H1 (cell line): ENCODE results near the gene LCAT. TPM values are rescaled to one million over a fixed set of nuclear protein-coding genes. Genes with fewer than 3 reads are reported as not detected.

ENCODE experiments used
- CTCF ChIA-PET: fragments of 300-600 bp; sonication (Branson Sonifier 250); formaldehyde crosslinking; loops from one replicate; lab custom pipeline; 2021; ENCODE audit not compliant: partially characterized antibody; lab: Charles Lee
- POLR2A ChIA-PET: fragments of 300-600 bp; sonication (Branson Sonifier 250); formaldehyde crosslinking; loops from one replicate; lab custom pipeline; 2021; ENCODE audit warnings: inconsistent platforms; ENCODE audit not compliant: partially characterized antibody; lab: Charles Lee
- DNase-seq, 2 experiments: peaks; one replicate each; pipeline versions ENCODE4 v3.0.0 to v3.0.0-alpha.2; 2010 to 2022; ENCODE audit warnings: low spot score in 2 of 2, low read depth in 1 of 2, mixed read lengths in 1 of 2
- FAIRE-seq: peaks from 2 replicates; lab custom pipeline; 2011; peaks lifted over from hg19 to GRCh38; lab: Jason Lieb, UNC
- H2AFZ ChIP-seq: 2 replicates; pipeline ENCODE4 v1.8.1; 2012; ENCODE audit warnings: low read length, inconsistent platforms
- H2AK5ac ChIP-seq: 2 replicates; pipeline ENCODE4 v1.6.1; 2013; ENCODE audit warnings: low read depth, low read length
- H2BK120ac ChIP-seq: replicated peaks from 2 replicates; pipeline ENCODE3; 2013; ENCODE audit warnings: low read depth, low read length, inconsistent platforms
- H2BK12ac ChIP-seq: 2 replicates; pipeline ENCODE4 v1.6.1; 2013; ENCODE audit warnings: low read depth, low read length
- H2BK15ac ChIP-seq: 2 replicates; pipeline ENCODE4 v1.6.1; 2013; ENCODE audit warnings: low read length
- H2BK20ac ChIP-seq: 2 replicates; pipeline ENCODE4 v1.6.1; 2013; ENCODE audit warnings: low read length
- H2BK5ac ChIP-seq: 2 replicates; pipeline ENCODE4 v1.6.1; 2013; ENCODE audit warnings: low read depth, low read length
- H3K14ac ChIP-seq: 2 replicates; pipeline ENCODE4 v1.6.1; 2013; ENCODE audit warnings: inconsistent platforms; ENCODE audit not compliant: insufficient read length
- H3K18ac ChIP-seq: 2 replicates; pipeline ENCODE4 v1.6.1; 2013; ENCODE audit warnings: low read length; ENCODE audit errors: extremely low read depth
- H3K23ac ChIP-seq: 2 replicates; pipeline ENCODE4 v1.6.1; 2013; ENCODE audit warnings: inconsistent platforms; ENCODE audit not compliant: insufficient read length
- H3K23me2 ChIP-seq: 2 replicates; pipeline ENCODE4 v1.6.1; 2013; ENCODE audit warnings: low read depth, low read length
- H3K27ac ChIP-seq: 2 replicates; pipeline ENCODE4 v1.6.1; 2011; ENCODE audit warnings: low read depth, low read length, inconsistent platforms
- H3K27me3 ChIP-seq, 4 experiments: replicated peaks in 1 of 4; 1 replicate in 1 of 4; 2 replicates in 3 of 4; pipeline versions ENCODE4 v1.6.1 to v1.8.1; 2011 to 2013; ENCODE audit warnings: low read length in 3 of 4, mild to moderate bottlenecking in 3 of 4, inconsistent platforms in 2 of 4, mixed read lengths in 2 of 4, moderate library complexity in 1 of 4; ENCODE audit not compliant: control insufficient read depth in 3 of 4, insufficient read depth in 3 of 4; ENCODE audit errors: extremely low read depth in 1 of 4
- H3K36me3 ChIP-seq, 4 experiments: 2 replicates each; pipeline versions ENCODE4 v1.6.1 to v1.8.1; 2011 to 2013; ENCODE audit warnings: mild to moderate bottlenecking in 4 of 4, low read length in 3 of 4, moderate library complexity in 2 of 4, control low read depth in 1 of 4, inconsistent platforms in 1 of 4; ENCODE audit not compliant: insufficient read depth in 4 of 4, control insufficient read depth in 2 of 4
- H3K4ac ChIP-seq: replicated peaks from 2 replicates; pipeline ENCODE3; 2013; ENCODE audit warnings: low read length, low read depth, mixed read lengths, inconsistent platforms; ENCODE audit not compliant: insufficient read length
- H3K4me1 ChIP-seq, 4 experiments: replicated peaks in 1 of 4; 1 replicate in 1 of 4; 2 replicates in 3 of 4; pipeline versions ENCODE4 v1.6.1 to v1.8.1; 2011 to 2013; ENCODE audit warnings: low read length in 3 of 4, inconsistent platforms in 2 of 4, mixed read lengths in 1 of 4; ENCODE audit not compliant: insufficient read depth in 4 of 4, control insufficient read depth in 3 of 4
- H3K4me2 ChIP-seq, 2 experiments: 2 replicates each; pipeline versions ENCODE4 v1.6.1 to v1.8.1; 2011 to 2013; ENCODE audit warnings: low read depth in 2 of 2, low read length in 2 of 2, control low read depth in 1 of 2, inconsistent platforms in 1 of 2, mild to moderate bottlenecking in 1 of 2; ENCODE audit not compliant: insufficient read depth in 1 of 2
- H3K4me3 ChIP-seq, 4 experiments: fragments of 200-600, 300-600 bp in 1 of 4; sonication (generic), shearing (Covaris generic), sonication (Bioruptor Twin) in 1 of 4; 2 replicates each; pipeline versions ENCODE4 v1.5.1 to v1.8.1; 2011 to 2016; ENCODE audit warnings: low read length in 4 of 4, low read depth in 3 of 4, control low read depth in 2 of 4, inconsistent platforms in 2 of 4, mild to moderate bottlenecking in 2 of 4, mixed read lengths in 1 of 4, moderate library complexity in 1 of 4; ENCODE audit not compliant: insufficient read depth in 2 of 4; ENCODE audit errors: extremely low read depth in 1 of 4
- H3K56ac ChIP-seq: replicated peaks from 2 replicates; pipeline ENCODE3; 2013; ENCODE audit warnings: low read depth, mild to moderate bottlenecking, mixed read lengths, low read length, inconsistent platforms; ENCODE audit not compliant: insufficient read length
- H3K79me1 ChIP-seq: 2 replicates; pipeline ENCODE4 v1.6.1; 2013; ENCODE audit warnings: low read depth, low read length, control low read depth
- H3K79me2 ChIP-seq, 2 experiments: 2 replicates each; pipeline versions ENCODE4 v1.6.1 to v1.8.1; 2012 to 2013; ENCODE audit warnings: low read length in 2 of 2, mild to moderate bottlenecking in 2 of 2, inconsistent platforms in 1 of 2; ENCODE audit not compliant: insufficient read depth in 2 of 2, control insufficient read depth in 1 of 2
- H3K9ac ChIP-seq, 4 experiments: replicated peaks in 1 of 4; 1 replicate in 1 of 4; 2 replicates in 3 of 4; pipeline versions ENCODE4 v1.6.1 to v1.8.1; 2011 to 2013; ENCODE audit warnings: low read depth in 3 of 4, low read length in 3 of 4, control low read depth in 2 of 4, mild to moderate bottlenecking in 2 of 4, moderate library complexity in 2 of 4, inconsistent platforms in 1 of 4; ENCODE audit errors: extremely low read depth in 1 of 4
- H3K9me3 ChIP-seq, 2 experiments: 2 replicates each; pipeline versions ENCODE4 v1.6.1 to v1.8.1; 2012 to 2013; ENCODE audit warnings: mild to moderate bottlenecking in 2 of 2, moderate library complexity in 2 of 2, control low read depth in 1 of 2, inconsistent platforms in 1 of 2, low read depth in 1 of 2, low read length in 1 of 2, mixed read lengths in 1 of 2; ENCODE audit not compliant: insufficient read depth in 2 of 2
- H4K20me1 ChIP-seq, 2 experiments: replicated peaks in 1 of 2; 2 replicates each; pipeline versions ENCODE3 to v1.8.1; 2011 to 2013; ENCODE audit warnings: inconsistent platforms in 2 of 2, low read length in 2 of 2, mild to moderate bottlenecking in 1 of 2; ENCODE audit not compliant: insufficient read depth in 2 of 2, control insufficient read depth in 1 of 2
- H4K5ac ChIP-seq: 2 replicates; pipeline ENCODE4 v1.6.1; 2013; ENCODE audit warnings: low read length, low read depth, mixed read lengths, inconsistent platforms; ENCODE audit not compliant: insufficient read length
- H4K8ac ChIP-seq: 2 replicates; pipeline ENCODE4 v1.8.0; 2013; ENCODE audit warnings: mild to moderate bottlenecking, moderate library complexity, low read length, inconsistent platforms; ENCODE audit not compliant: insufficient read depth; ENCODE audit errors: extremely low read depth
- H4K91ac ChIP-seq: replicated peaks from 2 replicates; pipeline ENCODE3; 2013; ENCODE audit warnings: low read length, mixed read lengths, inconsistent platforms; ENCODE audit not compliant: insufficient read length
- BACH1 ChIP-seq: IDR thresholded peaks from 2 replicates; pipeline ENCODE4 v1.6.1; 2012; ENCODE audit warnings: low read length, improper control_type of control experiment
- RAD21 ChIP-seq, 2 experiments: IDR thresholded peaks in 1 of 2; conservative IDR thresholded peaks in 1 of 2; 2 replicates each; pipeline ENCODE4 v1.6.1; 2011; ENCODE audit warnings: low read depth in 2 of 2, low read length in 2 of 2, improper control_type of control experiment in 1 of 2, inconsistent platforms in 1 of 2, mild to moderate bottlenecking in 1 of 2, moderate library complexity in 1 of 2
- WGBS, 2 experiments: shearing (Covaris generic) in 1 of 2; methylation state at CpG; one replicate each; pipeline versions ENCODE4 v1.1.6 to v1.1.7; 2013 to 2015; ENCODE audit warnings: low lambda C conversion rate in 2 of 2, mixed read lengths in 2 of 2, inconsistent platforms in 1 of 2, low coverage in 1 of 2, missing lambda C conversion rate in 1 of 2; ENCODE audit not compliant: insufficient replicate concordance in 2 of 2, insufficient coverage in 1 of 2, insufficient read length in 1 of 2; ENCODE audit errors: extremely low coverage in 1 of 2, missing lambda C conversion rate in 1 of 2; 5-methylcytosine and 5-hydroxymethylcytosine counted together
- polyA plus RNA-seq, 7 experiments: library from polyadenylated mRNA; depleted of rRNA in 3 of 7; stranded (reverse) in 5 of 7; unstranded in 2 of 7; fragments of >200 nt in 5 of 7; fragments of 200-250 nt in 2 of 7; gene quantifications; 1 replicate in 5 of 7; 2 replicates in 1 of 7; 4 replicates in 1 of 7; pipeline versions ENCODE4 v1.2.1 to v1.2.3, GENCODE V29; 2011 to 2013; ENCODE audit warnings: missing spikeins in 2 of 7, mixed read lengths in 2 of 7
- total RNA-seq: library from RNA; stranded (reverse); fragmentation: NEBNext Ultra II Directional; extraction: Animal tissue kit (Norgen Biotek cat#: 25700); gene quantifications from 2 replicates; pipeline ENCODE4 v1.2.1, GENCODE V29; 2021

Gene LCAT
- total and polyA plus RNA-seq, 2 of the 8 experiments (the other 6 are each of a cell fraction or from before 2014, with no cell fraction given) = 9.4 to 19.6 TPM

- Histone ChIP-seq H2BK12ac (no peak overlapping the region), H3K14ac (no peak overlapping the region), H4K5ac (no peak overlapping the region), H3K9me3 (no peaks in the 10 kb centered on the region; a peak in 1 of 4 replicates), H3K4me3 (no peak overlapping the region), H3K79me2 (no peaks in the 10 kb centered on the region), H3K4ac (no peak overlapping the region), H3K23me2 (no peaks in the 10 kb centered on the region), H2BK5ac (no peak overlapping the region), H3K9ac (no peak overlapping the region), H2BK20ac (no peak overlapping the region), H3K27me3 (peaks cover 0 to under 1% (median 0%) of the 10 kb centered on the region in 4 experiments; a peak in 3 of 7 replicates), H2AFZ (no peak overlapping the region), H3K27ac (no peak overlapping the region), H4K8ac (no peak overlapping the region), H2AK5ac (no peak overlapping the region), H3K23ac (no peak overlapping the region), H3K79me1 (no peaks in the 10 kb centered on the region; the same call in 1 of the 2 replicates), H3K36me3 (no peaks in the 10 kb centered on the region), H4K20me1 (no peaks in the 10 kb centered on the region), H2BK120ac (no peak overlapping the region), H3K4me1 (no peaks in the 10 kb centered on the region), H3K4me2 (no peak overlapping the region), H2BK15ac (no peak overlapping the region), H3K56ac (no peak overlapping the region), H4K91ac (no peak overlapping the region), H3K18ac (no peak overlapping the region)
- WGBS, 2 experiments = 85% methylated on average over 5 of the region's 5 CpGs; no CpG with 5 or more reads in 1 of the 2 experiments
- ChIA-PET POLR2A (interaction anchor here (0.6 to 1.1 kb wide), 3 partner anchors 14 to 285 kb away, joined by 3 to 4 read pairs (median 3); partner anchors contain the start of genes DDX28 and DUS2), CTCF (interaction anchor here (0.6 to 4.1 kb wide), 9 partner anchors 11 to 491 kb away, joined by 3 to 23 read pairs (median 4); partner anchors contain the start of gene NRN1L)
- DNase-seq = no peak
- TF ChIP-seq BACH1 (no peak), RAD21 (IDR thresholded peaks at IDR 0.05 in 1 of 2, conservative IDR thresholded peaks at IDR 0.05 in 1 of 2; ENCODE audit: low read depth in 2 of 2, low read length in 2 of 2) (no peak)
- no peak for FAIRE-seq
Measured at GRCh38 chr16:67986949-67987348, 43.0 kb upstream of the LCAT start.
